Ovary (tissue), 3 donors: ENCODE data around the gene FUBP3.

Experiments used
- EP300 ChIP-seq: sonication (generic); formaldehyde crosslinking; IDR thresholded peaks from one replicate; pipeline ENCODE4 v1.6.1; 2017; ENCODE audit warnings: antibody characterized with exemption
- POLR2A ChIP-seq: fragments of 450-650 bp; IDR thresholded peaks from one replicate; pipeline ENCODE4 v1.6.1; 2017; ENCODE audit warnings: antibody characterized with exemption, mild to moderate bottlenecking, moderate library complexity
- TF ChIP-seq, protein P1 (sequence below), 3 donors: fragments of 450-650 bp in 2 of 3; fragments of 200-600 bp in 1 of 3; IDR thresholded peaks; one replicate each; pipeline versions ENCODE4 v1.5.1 to v1.8.0; 2016 to 2022; ENCODE audit warnings: antibody characterized with exemption in 3 of 3, mild to moderate bottlenecking in 1 of 3
- donor health status: DM: no; HTN: no; CAD: no.

DNA sequence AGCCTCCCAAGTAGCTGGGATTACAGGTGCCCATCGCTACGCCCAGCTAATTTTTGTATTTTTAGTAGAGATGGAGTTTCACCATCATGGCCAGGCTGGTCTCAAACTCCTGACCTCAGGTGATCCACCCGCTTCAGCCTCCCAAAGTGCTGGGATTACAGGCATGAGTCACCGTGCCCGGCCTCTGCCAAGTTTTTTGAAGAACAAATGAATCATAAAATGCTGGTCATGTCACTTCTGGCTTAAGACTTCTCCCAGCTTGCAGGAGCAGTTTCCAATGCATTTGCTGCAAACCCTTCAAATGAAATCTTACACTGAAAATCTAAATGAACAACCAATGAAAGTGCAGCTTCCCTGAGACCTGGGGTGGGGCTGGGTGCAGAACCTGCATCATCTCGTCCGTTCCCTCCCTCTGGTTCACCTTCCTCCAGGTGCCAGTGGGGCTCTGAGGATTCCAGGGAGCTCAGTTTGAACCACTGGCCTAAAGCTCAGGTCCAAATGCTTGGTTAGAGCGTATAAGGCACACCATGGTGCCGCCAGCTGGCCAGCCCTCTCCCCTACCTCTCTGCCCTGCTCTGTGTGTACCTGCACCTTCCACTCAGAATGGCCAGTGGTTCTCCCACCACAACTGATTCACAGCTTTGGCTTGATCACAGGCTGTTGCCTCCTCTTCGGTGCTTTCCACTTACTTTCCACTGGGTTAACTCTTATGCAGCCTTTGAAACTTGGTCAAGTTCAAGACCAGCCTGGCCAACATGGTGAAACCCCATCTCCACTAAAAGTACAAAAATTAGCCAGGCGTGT is 39.8 kb upstream of the FUBP3 start:
- TF ChIP-seq, protein P1, sequence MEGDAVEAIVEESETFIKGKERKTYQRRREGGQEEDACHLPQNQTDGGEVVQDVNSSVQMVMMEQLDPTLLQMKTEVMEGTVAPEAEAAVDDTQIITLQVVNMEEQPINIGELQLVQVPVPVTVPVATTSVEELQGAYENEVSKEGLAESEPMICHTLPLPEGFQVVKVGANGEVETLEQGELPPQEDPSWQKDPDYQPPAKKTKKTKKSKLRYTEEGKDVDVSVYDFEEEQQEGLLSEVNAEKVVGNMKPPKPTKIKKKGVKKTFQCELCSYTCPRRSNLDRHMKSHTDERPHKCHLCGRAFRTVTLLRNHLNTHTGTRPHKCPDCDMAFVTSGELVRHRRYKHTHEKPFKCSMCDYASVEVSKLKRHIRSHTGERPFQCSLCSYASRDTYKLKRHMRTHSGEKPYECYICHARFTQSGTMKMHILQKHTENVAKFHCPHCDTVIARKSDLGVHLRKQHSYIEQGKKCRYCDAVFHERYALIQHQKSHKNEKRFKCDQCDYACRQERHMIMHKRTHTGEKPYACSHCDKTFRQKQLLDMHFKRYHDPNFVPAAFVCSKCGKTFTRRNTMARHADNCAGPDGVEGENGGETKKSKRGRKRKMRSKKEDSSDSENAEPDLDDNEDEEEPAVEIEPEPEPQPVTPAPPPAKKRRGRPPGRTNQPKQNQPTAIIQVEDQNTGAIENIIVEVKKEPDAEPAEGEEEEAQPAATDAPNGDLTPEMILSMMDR (IDR thresholded peaks at IDR 0.05): no peak
- TF ChIP-seq EP300: no peak
- no peak for TF ChIP-seq POLR2A
